Astrocyte of the cerebellum (primary cell): ENCODE data around the gene CDH4.

Source experiments
- DNase-seq: peaks from one replicate; pipeline ENCODE4 v3.0.0-alpha.2; 2011; ENCODE audit warnings: low read depth
- H3K4me3 ChIP-seq: 2 replicates; pipeline ENCODE4 v1.5.1; 2011; ENCODE audit warnings: mild to moderate bottlenecking, low read depth, low read length, moderate library complexity
- CTCF ChIP-seq: IDR thresholded peaks from 2 replicates; pipeline ENCODE4 v1.5.1; 2012; ENCODE audit warnings: low read length, low read depth, moderate library complexity, mild to moderate bottlenecking; ENCODE audit errors: missing control alignments
- in situ Hi-C: cut with HindIII; loops from 2 replicates; pipeline ENCODE4 v1.10.0; 2017; ENCODE audit warnings: low sequenced_read_pairs

CDH4 gene

GRCh38 chr20:61219021-61219431 is 33.0 kb upstream of the CDH4 start:
- DNase-seq, result no peak
- in situ Hi-C loops, result no loop called here
- H3K4me3 ChIP-seq, result no peak overlapping the region
- TF ChIP-seq CTCF, result no peak

- no peak overlapping the region for H3K4me3 ChIP-seq
- in situ Hi-C loops, result no loop called here
- no peak for DNase-seq
- no peak for TF ChIP-seq CTCF
Measured at GRCh38 chr20:61220131-61220530, 31.9 kb upstream of the CDH4 start.

GRCh38 chr20:61220626-61221325 is 31.3 kb upstream of the CDH4 start:
- TF ChIP-seq CTCF, result no peak
- no peak for DNase-seq
- in situ Hi-C loops, result no loop called here
- no peak overlapping the region for H3K4me3 ChIP-seq

GRCh38 chr20:61222699-61223098 is 29.4 kb upstream of the CDH4 start:
- no peak for DNase-seq
- TF ChIP-seq CTCF, result no peak
- in situ Hi-C loops, result no loop called here
- no peak overlapping the region for H3K4me3 ChIP-seq

GRCh38 chr20:61223121-61223520 is 28.9 kb upstream of the CDH4 start:
- in situ Hi-C loops, result no loop called here

GRCh38 chr20:61230166-61230565 is 21.9 kb upstream of the CDH4 start:
- H3K4me3 ChIP-seq, result no peak overlapping the region
- no peak for TF ChIP-seq CTCF
- in situ Hi-C loops, result loop anchor here (25.0 kb wide), 1 partner anchor 1018 kb away; no protein-coding TSS in a partner anchor
- no peak for DNase-seq

More at GRCh38 chr20:61223121-61223520, 28.9 kb upstream of the CDH4 start:
- H3K4me3 ChIP-seq, result no peak overlapping the region
- no peak for DNase-seq
- TF ChIP-seq CTCF, result no peak
